ENCODE measurements around the gene SDR42E2. TPM values are rescaled to one million over a fixed set of nuclear protein-coding genes. Genes with fewer than 3 reads are reported as not detected.

The SDR42E2 gene
- total and polyA plus RNA-seq, 2 donors (not counting 3 experiments of a cell fraction or from before 2014, with no cell fraction given) = 0.03 to 0.13 TPM

- Histone ChIP-seq H3K79me2 (ENCODE audit: control insufficient read depth, insufficient read depth, low read length) (peaks cover 31% of the 10 kb centered on the region), H2AFZ (ENCODE audit: low read depth, low read length) (no peak overlapping the region), H3K9ac (replicated peaks; ENCODE audit: extremely low read depth, insufficient read depth, low read length) (no peak overlapping the region), H3K36me3 (ENCODE audit: control insufficient read depth in 2 of 2, extremely low read depth in 1 of 2, insufficient read depth in 2 of 2, low read length in 2 of 2) (peaks cover 0 to 3% of the 10 kb centered on the region in 2 experiments), H3K4me3 (replicated peaks in 1 of 3; ENCODE audit: insufficient read depth in 1 of 3, low read depth in 1 of 3, low read length in 3 of 3) (no peak overlapping the region), H4K20me1 (replicated peaks; ENCODE audit: control insufficient read depth, extremely low read depth, insufficient read depth, low read length) (no peaks in the 10 kb centered on the region), H3K27ac (ENCODE audit: insufficient read depth, low read depth, low read length) (no peak overlapping the region), H3K4me2 (ENCODE audit: insufficient read depth, low read length) (no peak overlapping the region), H3K4me1 (ENCODE audit: control insufficient read depth, extremely low read depth, insufficient read depth, low read length) (no peaks in the 10 kb centered on the region), H3K9me1 (replicated peaks; ENCODE audit: control insufficient read depth, extremely low read depth, insufficient read depth, low read length) (no peaks in the 10 kb centered on the region), H3K27me3 (ENCODE audit: control insufficient read depth in 2 of 2, insufficient read depth in 2 of 2, low read length in 2 of 2) (no peaks in the 10 kb centered on the region), H3K9me3 (replicated peaks; ENCODE audit: control insufficient read depth, insufficient read depth, low read length) (no peaks in the 10 kb centered on the region)
- intact Hi-C loops (cut with micrococcal nuclease) = no loop called here
- no peak for FAIRE-seq
- dilution Hi-C loops (cut with MboI; ENCODE audit: extremely low pct_ligation_motif_present, low sequenced_read_pairs) = no loop called here
- no peak for DNase-seq (ENCODE audit: low read depth, low spot score)
- BruUV-seq (replicated peaks) = no TSS peak
- no peak for TF ChIP-seq JUN (IDR thresholded peaks at IDR 0.05; ENCODE audit: borderline replicate concordance, insufficient read depth, insufficient read length, low read depth)
- TF ChIP-seq FOS (IDR thresholded peaks at IDR 0.05; ENCODE audit: borderline replicate concordance, insufficient read depth, low read length) = no peak
- no peak for TF ChIP-seq CTCF (IDR thresholded peaks at IDR 0.05; ENCODE audit: extremely low read depth in 1 of 2, insufficient read depth in 1 of 2, low read depth in 1 of 2, low read length in 2 of 2)
- no peak for TF ChIP-seq MYC (IDR thresholded peaks at IDR 0.05; ENCODE audit: low read depth, low read length)
- TF ChIP-seq POLR2AphosphoS5 (IDR thresholded peaks at IDR 0.05; ENCODE audit: insufficient read depth, low read depth, low read length) = no peak
- no peak for TF ChIP-seq POLR2A (IDR thresholded peaks at IDR 0.05; ENCODE audit: low read depth, low read length)
- TF ChIP-seq EZH2 (IDR thresholded peaks at IDR 0.05; ENCODE audit: borderline replicate concordance, low read depth, low read length, severe bottlenecking) = no peak
- TF ChIP-seq GATA2 (IDR thresholded peaks at IDR 0.05; ENCODE audit: insufficient read depth, insufficient read length, low read depth, low read length) = no peak
- no peak for TF ChIP-seq MAX (IDR thresholded peaks at IDR 0.05; ENCODE audit: insufficient read depth, insufficient read length)
- CTCF ChIA-PET = interaction anchor here (1.6 kb wide), 1 partner anchor 9 kb away, joined by 7 read pairs; the partner anchor contains the start of gene EEF2K
- POLR2A ChIA-PET = no interaction called here
Measured at GRCh38 chr16:22214889-22215288, 52.6 kb downstream of the SDR42E2 start.
